Neural progenitor cell (in vitro differentiated cells): ENCODE measurements around the gene ATG10. TPM values are rescaled to one million over a fixed set of nuclear protein-coding genes. Genes with fewer than 3 reads are reported as not detected.
"Not testable (repeated sequence)": the region's sequence is repeated elsewhere in the genome, so short reads cannot be mapped to it uniquely, and the experiment has no call there.

Source experiments
- DNase-seq: peaks from one replicate; pipeline ENCODE4 v3.0.0-alpha.2; 2016; ENCODE audit warnings: low spot score
- H2AFZ ChIP-seq: fragments of 200-600 bp; sonication (generic); replicated peaks from 2 replicates; pipeline ENCODE4 v1.6.1; 2016; ENCODE audit warnings: antibody characterized with exemption
- H3F3A ChIP-seq: fragments of 200-600 bp; sonication (generic); 2 replicates; pipeline ENCODE4 v1.6.1; 2016; ENCODE audit warnings: antibody characterized with exemption, low read depth
- H3K27ac ChIP-seq: fragments of 200-600 bp; sonication (generic); 2 replicates; pipeline ENCODE4 v1.5.1; 2016; ENCODE audit warnings: mild to moderate bottlenecking
- H3K27me3 ChIP-seq: fragments of 200-600 bp; sonication (generic); 2 replicates; pipeline ENCODE4 v1.6.1; 2016; ENCODE audit warnings: mild to moderate bottlenecking, moderate library complexity
- H3K36me3 ChIP-seq: fragments of 200-600 bp; sonication (generic); 2 replicates; pipeline ENCODE4 v1.5.1; 2016
- H3K4me1 ChIP-seq: fragments of 200-600 bp; sonication (generic); 2 replicates; pipeline ENCODE4 v1.6.1; 2016; ENCODE audit warnings: mixed run types
- H3K4me2 ChIP-seq: fragments of 200-600 bp; sonication (generic); 2 replicates; pipeline ENCODE4 v1.6.1; 2016
- H3K4me3 ChIP-seq: fragments of 200-600 bp; sonication (generic); 2 replicates; pipeline ENCODE4 v1.5.1; 2016
- H3K79me2 ChIP-seq: fragments of 200-600 bp; sonication (generic); 2 replicates; pipeline ENCODE4 v1.6.1; 2016; ENCODE audit warnings: low read depth
- H3K9ac ChIP-seq: fragments of 200-600 bp; sonication (generic); 2 replicates; pipeline ENCODE4 v1.6.1; 2016
- H3K9me3 ChIP-seq: fragments of 200-600 bp; sonication (generic); 2 replicates; pipeline ENCODE4 v1.5.1; 2016; ENCODE audit warnings: low read depth
- H4K20me1 ChIP-seq: fragments of 200-600 bp; sonication (generic); 2 replicates; pipeline ENCODE4 v1.6.1; 2016; ENCODE audit warnings: low read depth
- H3K27ac Mint-ChIP-seq: 3 replicates; pipeline ENCODE4 v1.8.0; 2021; ENCODE audit warnings: mixed read lengths
- H3K27me3 Mint-ChIP-seq: 2 replicates; pipeline ENCODE4 v1.8.0; 2022; ENCODE audit warnings: low read depth, mild to moderate bottlenecking, inconsistent platforms, moderate library complexity, mixed read lengths; ENCODE audit not compliant: insufficient read depth
- H3K36me3 Mint-ChIP-seq: 3 replicates; pipeline ENCODE4 v1.8.0; 2021; ENCODE audit warnings: mixed read lengths
- H3K4me1 Mint-ChIP-seq: 3 replicates; pipeline ENCODE4 v1.8.0; 2021; ENCODE audit warnings: mixed read lengths
- H3K4me3 Mint-ChIP-seq: 3 replicates; pipeline ENCODE4 v1.8.0; 2021; ENCODE audit warnings: mild to moderate bottlenecking, moderate library complexity, mixed read lengths
- H3K9me3 Mint-ChIP-seq: 3 replicates; pipeline ENCODE4 v1.8.0; 2020; ENCODE audit warnings: mixed read lengths
- EZH2 ChIP-seq: fragments of 200-600 bp; sonication (generic); IDR thresholded peaks from 2 replicates; pipeline ENCODE4 v1.6.1; 2017; ENCODE audit warnings: antibody characterized with exemption, mild to moderate bottlenecking, moderate library complexity
- EZH2phosphoT487 ChIP-seq: fragments of 200-600 bp; sonication (generic); IDR thresholded peaks from 2 replicates; pipeline ENCODE4 v1.6.1; 2017; ENCODE audit warnings: antibody characterized with exemption
- total RNA-seq: library from RNA; depleted of rRNA; stranded (reverse); fragments of >200 nt; gene quantifications from 2 replicates; pipeline ENCODE4 v1.2.3, GENCODE V29; 2015; ENCODE audit warnings: low replicate concordance
- TF ChIP-seq, protein P1 (sequence below): fragments of 200-600 bp; sonication (generic); IDR thresholded peaks from 2 replicates; pipeline ENCODE4 v1.5.1; 2017; ENCODE audit warnings: antibody characterized with exemption, mild to moderate bottlenecking

ATG10 gene
- total RNA-seq, 1 donor from 2014 or later = 13.4 TPM

DNA sequence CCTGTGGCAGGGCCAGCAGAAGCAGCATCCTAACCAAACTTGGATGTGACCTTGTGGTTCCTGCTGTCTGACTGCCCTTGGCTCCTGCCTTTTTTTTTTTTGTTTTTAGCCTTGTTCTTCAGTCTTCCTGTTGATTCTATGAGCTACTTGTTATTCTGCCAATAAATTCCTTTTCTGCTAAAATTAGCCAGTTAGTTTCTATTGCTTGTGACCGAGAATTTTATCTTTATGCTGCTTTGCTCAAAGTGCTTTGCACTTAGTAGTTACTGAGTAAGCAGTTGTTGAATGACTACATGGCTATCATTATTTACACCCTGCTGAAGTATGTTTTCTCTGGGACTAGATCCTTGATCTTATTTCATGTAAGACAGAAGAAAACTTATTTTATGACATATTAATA is 20.8 kb upstream of the ATG10 start:
- no peak overlapping the region for H3K27ac Mint-ChIP-seq
- H3K4me2 ChIP-seq = no peak overlapping the region
- H3K9me3 ChIP-seq = no peaks in the 10 kb centered on the region
- no peaks in the 10 kb centered on the region for H3K27me3 Mint-ChIP-seq
- H2AFZ ChIP-seq = no peak overlapping the region
- peaks cover under 1% of the 10 kb centered on the region for H3K9me3 Mint-ChIP-seq
- no peak for DNase-seq
- TF ChIP-seq, protein P1, sequence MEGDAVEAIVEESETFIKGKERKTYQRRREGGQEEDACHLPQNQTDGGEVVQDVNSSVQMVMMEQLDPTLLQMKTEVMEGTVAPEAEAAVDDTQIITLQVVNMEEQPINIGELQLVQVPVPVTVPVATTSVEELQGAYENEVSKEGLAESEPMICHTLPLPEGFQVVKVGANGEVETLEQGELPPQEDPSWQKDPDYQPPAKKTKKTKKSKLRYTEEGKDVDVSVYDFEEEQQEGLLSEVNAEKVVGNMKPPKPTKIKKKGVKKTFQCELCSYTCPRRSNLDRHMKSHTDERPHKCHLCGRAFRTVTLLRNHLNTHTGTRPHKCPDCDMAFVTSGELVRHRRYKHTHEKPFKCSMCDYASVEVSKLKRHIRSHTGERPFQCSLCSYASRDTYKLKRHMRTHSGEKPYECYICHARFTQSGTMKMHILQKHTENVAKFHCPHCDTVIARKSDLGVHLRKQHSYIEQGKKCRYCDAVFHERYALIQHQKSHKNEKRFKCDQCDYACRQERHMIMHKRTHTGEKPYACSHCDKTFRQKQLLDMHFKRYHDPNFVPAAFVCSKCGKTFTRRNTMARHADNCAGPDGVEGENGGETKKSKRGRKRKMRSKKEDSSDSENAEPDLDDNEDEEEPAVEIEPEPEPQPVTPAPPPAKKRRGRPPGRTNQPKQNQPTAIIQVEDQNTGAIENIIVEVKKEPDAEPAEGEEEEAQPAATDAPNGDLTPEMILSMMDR = no peak
- TF ChIP-seq EZH2phosphoT487 (no peak), EZH2 (no peak)
- no peaks in the 10 kb centered on the region for H3K4me1 ChIP-seq
- H4K20me1 ChIP-seq = no peaks in the 10 kb centered on the region
- no peaks in the 10 kb centered on the region for H3K27me3 ChIP-seq
- no peak overlapping the region for H3K9ac ChIP-seq
- H3K79me2 ChIP-seq = no peaks in the 10 kb centered on the region
- H3K27ac ChIP-seq = no peak overlapping the region
- H3K4me1 Mint-ChIP-seq = peaks cover 3% of the 10 kb centered on the region
- no peaks in the 10 kb centered on the region for H3K36me3 Mint-ChIP-seq
- H3F3A ChIP-seq = no peaks in the 10 kb centered on the region
- no peak overlapping the region for H3K4me3 ChIP-seq
- H3K36me3 ChIP-seq = no peaks in the 10 kb centered on the region
- H3K4me3 Mint-ChIP-seq = no peak overlapping the region

DNA sequence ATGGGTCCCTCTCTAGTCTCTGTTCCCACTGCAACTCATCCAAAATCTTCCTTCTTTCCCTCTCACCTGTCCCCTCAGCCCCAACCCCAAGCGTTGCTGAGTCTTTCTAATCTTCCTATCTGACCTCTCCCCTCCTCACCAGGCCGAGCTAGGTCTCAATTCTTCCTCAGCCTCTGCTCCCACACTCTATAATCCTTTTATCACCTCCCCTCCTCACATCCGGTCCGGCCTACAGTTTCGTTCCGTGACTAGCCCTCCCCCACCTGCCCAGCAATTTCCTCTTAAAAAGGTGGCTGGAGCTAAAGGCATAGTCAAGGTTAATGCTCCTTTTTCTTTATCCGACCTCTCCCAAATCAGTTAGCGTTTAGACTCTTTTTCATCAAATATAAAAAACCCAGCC is 17.0 kb upstream of the ATG10 start:
- not testable (repeated sequence) for H3K9me3 Mint-ChIP-seq, H3K9me3 ChIP-seq, H3K36me3 ChIP-seq, H3K4me3 ChIP-seq, H4K20me1 ChIP-seq, DNase-seq, H3K27ac Mint-ChIP-seq, H3K4me2 ChIP-seq, H3K27me3 ChIP-seq, H2AFZ ChIP-seq, H3K4me1 ChIP-seq, H3K4me3 Mint-ChIP-seq, H3K36me3 Mint-ChIP-seq, H3K27me3 Mint-ChIP-seq, H3F3A ChIP-seq, H3K4me1 Mint-ChIP-seq, H3K27ac ChIP-seq, H3K9ac ChIP-seq, H3K79me2 ChIP-seq

- not testable (repeated sequence) for H3K27ac Mint-ChIP-seq, H3K27ac ChIP-seq, H3K4me1 Mint-ChIP-seq, H3K36me3 ChIP-seq, H2AFZ ChIP-seq, H3K36me3 Mint-ChIP-seq, DNase-seq, H3F3A ChIP-seq, H4K20me1 ChIP-seq, H3K27me3 ChIP-seq, H3K9me3 ChIP-seq, H3K4me3 ChIP-seq, H3K4me2 ChIP-seq, H3K4me3 Mint-ChIP-seq, H3K79me2 ChIP-seq, H3K4me1 ChIP-seq, H3K9ac ChIP-seq, H3K27me3 Mint-ChIP-seq, H3K9me3 Mint-ChIP-seq
These were observed 13.7 kb upstream of the ATG10 start for GRCh38 chr5:81958129-81958528.

DNA sequence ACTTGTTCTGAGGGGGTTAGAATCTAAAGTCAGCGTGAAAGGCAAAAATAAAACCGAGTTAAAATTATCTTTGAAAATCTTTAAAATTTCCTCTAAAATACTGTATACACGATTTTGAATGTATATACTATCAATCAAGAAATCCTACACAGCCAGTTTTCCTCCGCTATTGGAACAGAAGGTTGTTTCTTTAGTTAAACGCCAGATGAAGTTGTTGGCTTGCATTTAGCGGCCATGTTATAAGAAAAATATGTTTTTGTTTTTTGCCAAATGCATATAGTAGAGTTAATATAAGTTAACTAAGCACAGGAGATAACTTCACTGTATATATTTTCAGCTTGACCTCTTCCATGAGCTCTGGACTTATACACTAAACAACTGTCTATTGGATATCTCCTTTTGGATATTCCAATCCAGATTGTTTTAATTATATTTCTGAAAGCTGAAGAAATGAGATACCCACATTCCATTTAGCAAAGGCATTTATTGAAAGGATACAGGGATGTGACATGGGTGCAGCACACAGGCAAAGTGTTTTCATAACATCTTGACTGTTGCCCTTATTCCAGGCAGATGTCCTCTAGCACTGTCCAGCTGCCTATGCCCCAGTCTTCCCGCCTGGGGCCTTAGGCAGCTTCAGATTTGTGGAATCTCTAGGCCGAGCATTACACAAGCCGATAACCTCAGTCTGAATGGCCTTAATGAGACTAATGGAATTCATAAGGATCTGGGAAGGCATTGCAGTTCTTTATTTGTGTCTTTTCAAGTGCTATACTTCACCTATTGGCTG is 10.0 kb upstream of the ATG10 start:
- Histone ChIP-seq H3K27ac (no peak overlapping the region), H3F3A (no peaks in the 10 kb centered on the region), H4K20me1 (no peaks in the 10 kb centered on the region), H3K9me3 (no peaks in the 10 kb centered on the region), H3K9ac (no peak overlapping the region), H3K27me3 (no peaks in the 10 kb centered on the region), H3K4me1 (peaks cover 9% of the 10 kb centered on the region), H2AFZ (no peak overlapping the region), H3K36me3 (no peaks in the 10 kb centered on the region), H3K4me2 (no peak overlapping the region), H3K4me3 (no peak overlapping the region), H3K79me2 (no peaks in the 10 kb centered on the region)
- no peak overlapping the region for H3K27ac Mint-ChIP-seq
- peaks cover 6% of the 10 kb centered on the region for H3K4me1 Mint-ChIP-seq
- no peaks in the 10 kb centered on the region for H3K36me3 Mint-ChIP-seq
- peaks cover 2% of the 10 kb centered on the region for H3K27me3 Mint-ChIP-seq
- no peaks in the 10 kb centered on the region for H3K9me3 Mint-ChIP-seq
- DNase-seq = no peak
- TF ChIP-seq, protein P1 = no peak
- no peak for TF ChIP-seq EZH2
- no peak overlapping the region for H3K4me3 Mint-ChIP-seq
